ENCODE measurements around the gene SPRY2.
"Not testable (repeated sequence)": the region's sequence is repeated elsewhere in the genome, so short reads cannot be mapped to it uniquely, and the experiment has no call there.

The SPRY2 gene

GRCh38 chr13:80348314-80348713 is 7.4 kb upstream of the SPRY2 start:
- no peak for DNase-seq

DNA sequence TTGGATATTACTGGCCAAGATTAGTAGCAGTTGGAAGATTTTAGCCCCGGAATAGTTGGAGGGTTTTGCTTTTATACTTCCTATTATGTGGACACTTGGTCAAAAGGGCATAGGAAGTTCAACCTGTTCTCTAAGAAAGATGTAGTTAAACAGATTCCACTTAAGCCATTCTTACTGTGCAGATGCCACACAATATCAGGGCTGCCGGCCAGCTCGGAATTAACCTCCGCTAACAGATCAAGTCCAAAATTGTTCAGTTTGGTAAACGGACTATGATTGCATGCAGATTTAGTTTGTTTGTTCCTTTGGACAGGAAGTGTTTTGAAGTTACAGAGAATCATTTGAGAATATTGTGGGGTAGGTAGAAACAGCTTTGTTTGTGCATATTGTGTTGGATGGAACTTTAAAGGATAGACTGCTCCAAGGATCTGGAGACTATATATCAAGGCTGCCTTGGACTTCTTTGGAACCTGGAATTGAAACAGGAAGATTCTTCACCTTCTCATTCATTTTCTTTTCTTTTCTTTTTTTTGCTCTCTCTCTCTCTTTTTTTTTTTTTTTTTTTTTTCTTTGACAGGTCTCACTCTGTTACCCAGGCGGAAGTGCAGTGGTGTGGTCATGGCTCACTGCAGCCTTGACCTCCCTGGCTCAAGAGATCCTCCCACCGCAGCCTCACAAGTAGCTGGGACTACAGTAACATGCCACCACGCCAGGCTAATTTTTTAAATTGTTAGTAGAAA is 5.0 kb upstream of the SPRY2 start:
- DNase-seq, result no peak

DNA sequence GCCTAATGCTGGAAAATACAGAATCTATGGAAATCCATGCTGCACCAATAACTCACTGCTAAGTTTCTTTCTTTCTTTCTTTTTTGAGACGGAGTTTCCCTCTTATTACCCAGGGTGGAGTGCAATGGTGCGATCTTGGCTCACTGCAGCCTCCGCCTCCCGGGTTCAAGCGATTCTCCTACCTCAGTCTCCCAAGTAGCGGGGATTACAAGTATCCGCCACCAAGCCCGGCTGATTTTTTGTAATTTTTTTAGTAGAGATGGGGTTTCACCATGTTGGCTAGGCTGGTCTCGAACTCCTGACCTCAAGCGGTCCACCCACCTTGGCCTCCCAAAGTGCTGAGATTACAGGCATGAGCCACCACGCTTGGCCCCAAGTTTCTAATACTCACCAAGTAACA is 3.1 kb upstream of the SPRY2 start:
- DNase-seq, result not testable (repeated sequence)

DNA sequence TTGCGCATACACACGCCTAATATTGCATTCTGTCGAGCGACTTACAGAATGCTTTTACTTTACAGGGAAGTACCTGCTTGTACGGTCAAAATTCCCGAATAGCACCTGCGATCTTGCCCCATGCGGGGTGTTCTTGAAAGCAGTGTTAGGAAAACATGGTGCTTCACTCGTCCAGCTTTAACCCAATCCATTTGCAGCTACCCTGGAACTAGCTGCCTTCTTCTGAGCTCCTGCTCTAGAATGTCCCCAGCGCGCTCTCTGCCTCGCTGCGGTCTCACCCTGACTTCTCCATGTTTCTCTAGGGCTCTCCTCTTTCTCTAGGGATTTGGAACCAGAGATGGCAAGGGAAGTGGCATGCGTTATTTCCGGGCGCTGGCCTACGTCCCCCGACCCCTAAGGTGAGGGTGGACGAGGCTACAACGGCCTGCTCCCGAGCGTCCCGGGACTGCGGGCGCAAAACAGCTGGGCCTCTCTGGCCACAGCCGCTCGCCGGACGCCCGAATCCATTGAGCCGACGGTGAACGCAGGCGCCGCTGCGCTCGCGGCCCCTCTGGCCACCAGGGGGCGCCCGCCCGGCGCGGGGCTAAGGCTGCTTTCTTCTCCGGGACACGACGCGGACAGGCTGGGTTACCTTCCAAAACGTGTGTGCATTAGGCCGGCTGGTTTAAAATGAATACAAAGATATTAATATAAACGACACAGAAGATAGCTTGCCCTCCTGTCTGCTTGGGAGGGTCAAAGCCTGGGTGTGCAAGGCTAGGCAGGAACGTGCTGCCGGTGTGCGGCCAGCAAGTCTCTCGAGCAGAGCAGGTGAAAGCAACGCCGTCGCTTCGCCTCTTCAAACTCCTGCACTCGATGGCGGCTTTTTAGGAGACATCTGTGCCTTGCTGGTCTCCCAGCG is 1.8 kb upstream of the SPRY2 start:
- DNase-seq, result peak; percentile 16

GRCh38 chr13:80341756-80342370 is 937 bp upstream of the SPRY2 start:
- DNase-seq, result peak; percentile 48

DNA sequence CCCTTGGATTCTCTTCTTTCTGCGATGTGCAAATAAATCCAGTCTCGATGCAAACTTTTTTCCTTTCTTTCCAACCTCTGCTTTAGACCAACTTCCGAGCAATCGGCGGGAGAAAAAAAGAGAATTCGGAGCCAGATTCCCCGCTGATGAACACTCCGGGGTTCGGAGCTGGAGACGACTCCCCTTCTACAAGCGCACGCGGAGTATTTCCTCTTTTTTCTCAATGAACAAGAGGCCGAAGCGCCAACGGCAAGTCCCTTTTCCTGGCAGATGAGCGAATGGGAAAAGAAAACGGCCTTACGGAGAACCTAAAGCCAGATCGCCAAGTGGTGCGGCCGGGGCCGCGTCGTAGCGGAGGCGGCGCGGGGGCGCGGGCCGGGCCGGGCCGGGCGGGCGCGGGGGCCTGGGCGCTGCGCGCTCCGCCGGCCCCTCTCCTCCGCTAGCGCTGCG is 250 bp downstream of the SPRY2 start:
- no peak for DNase-seq

- peak; percentile 15 for DNase-seq
Observed at GRCh38 chr13:80339912-80340650, 845 bp downstream of the SPRY2 start.

- no peak for DNase-seq
Observed at GRCh38 chr13:80339563-80339911, 1.4 kb downstream of the SPRY2 start.

GRCh38 chr13:80338781-80339562 is 2.0 kb downstream of the SPRY2 start:
- DNase-seq, result peak; percentile 10

DNA sequence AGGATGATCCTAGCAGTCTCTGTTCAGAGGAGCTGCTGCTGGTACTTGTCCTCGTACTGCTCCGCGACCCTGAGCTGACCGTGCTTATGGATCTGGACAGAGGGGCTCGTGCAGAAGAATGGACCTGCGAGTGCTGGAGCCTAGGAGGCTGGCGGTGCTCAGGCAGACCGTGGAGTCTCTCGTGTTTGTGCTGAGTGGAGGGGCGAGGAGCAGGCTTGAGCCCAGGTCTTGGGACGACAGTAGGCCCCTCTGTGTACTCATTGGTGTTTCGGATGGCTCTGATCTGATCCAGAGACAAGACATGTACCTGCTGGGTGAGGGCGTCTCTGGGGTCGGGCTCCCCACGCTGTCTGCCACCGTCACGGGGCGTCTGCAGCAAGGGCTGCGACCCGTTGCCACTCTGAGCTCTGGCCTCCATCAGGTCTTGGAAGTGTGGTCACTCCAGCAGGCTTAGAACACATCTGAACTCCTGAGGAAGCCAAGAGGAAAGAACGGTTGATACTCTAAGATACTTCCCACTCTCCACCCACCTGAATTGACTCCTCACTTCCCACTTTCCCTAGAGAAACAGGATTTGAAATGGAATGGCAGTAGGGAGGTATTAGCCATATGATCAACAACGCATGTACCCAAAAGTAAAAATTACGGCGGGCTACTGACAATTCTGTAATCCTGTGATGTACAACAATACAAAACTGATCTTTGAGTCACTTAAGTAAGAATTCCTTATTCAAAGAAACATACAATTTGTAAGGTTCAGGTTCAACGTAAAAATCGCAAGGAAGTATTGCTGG is 3.4 kb downstream of the SPRY2 start:
- DNase-seq, result no peak

DNA sequence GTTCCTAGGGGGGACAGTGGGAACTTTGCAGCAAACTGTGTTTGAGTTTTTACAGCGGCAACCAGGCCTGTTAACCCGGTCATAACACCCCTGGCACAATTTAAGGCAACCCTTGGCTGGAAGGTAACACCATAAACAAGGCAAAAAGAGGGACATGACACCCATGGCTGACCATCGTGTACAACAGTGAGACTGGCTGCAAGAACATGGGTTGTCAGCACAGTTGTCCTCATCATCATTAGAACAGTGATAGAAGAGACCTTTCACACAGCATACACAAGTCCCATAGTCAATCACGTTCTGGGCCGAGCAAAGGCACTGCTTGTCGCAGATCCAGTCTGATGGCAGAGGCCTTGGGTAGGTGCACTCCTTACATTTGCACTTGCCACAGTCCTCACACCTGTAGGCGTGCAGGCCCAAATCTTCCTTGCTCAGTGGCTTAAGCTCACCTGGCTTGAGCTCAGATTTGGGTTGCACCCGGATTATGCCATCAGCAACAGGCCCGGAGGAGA is 4.1 kb downstream of the SPRY2 start:
- DNase-seq, result no peak

DNA sequence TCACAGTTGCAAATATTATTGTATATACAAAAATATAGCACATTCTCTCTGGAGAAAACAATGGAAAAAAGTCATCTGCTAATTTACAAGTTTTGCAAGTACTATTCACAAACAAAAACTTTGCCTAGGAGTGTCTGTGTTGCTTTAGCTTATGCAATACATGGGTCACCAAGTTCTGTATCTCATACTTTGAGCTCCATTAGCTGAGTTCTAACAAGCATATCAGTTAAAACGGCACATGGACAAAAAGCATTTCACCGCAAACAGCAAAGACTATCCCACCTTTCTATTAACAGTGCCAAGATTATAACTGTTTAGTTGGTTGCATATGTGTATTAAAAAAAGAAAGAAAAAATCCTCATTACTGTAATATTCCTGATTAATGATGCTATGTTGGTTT is 4.6 kb downstream of the SPRY2 start:
- DNase-seq, result no peak

- DNase-seq, result no peak
Observed at GRCh38 chr13:80334597-80335260, 6.2 kb downstream of the SPRY2 start.

DNA sequence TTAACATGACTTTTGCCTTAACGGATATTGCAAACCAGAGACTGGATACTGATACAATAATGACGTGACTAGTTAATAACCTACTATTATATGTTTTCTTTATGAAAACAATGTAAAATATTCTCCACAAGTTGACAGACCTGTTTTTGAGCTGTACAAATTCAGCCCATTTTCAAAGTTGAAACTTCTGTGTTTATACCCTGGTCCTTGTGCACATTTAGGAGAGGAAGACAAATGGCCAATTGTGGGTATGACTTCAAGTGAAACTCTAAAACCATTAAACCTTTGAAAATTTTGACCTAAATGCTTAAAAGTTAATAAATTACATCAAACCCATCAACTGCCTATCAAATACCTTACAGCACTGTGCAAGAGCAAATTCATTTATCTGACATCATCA is 8.9 kb downstream of the SPRY2 start:
- no peak for DNase-seq

DNA sequence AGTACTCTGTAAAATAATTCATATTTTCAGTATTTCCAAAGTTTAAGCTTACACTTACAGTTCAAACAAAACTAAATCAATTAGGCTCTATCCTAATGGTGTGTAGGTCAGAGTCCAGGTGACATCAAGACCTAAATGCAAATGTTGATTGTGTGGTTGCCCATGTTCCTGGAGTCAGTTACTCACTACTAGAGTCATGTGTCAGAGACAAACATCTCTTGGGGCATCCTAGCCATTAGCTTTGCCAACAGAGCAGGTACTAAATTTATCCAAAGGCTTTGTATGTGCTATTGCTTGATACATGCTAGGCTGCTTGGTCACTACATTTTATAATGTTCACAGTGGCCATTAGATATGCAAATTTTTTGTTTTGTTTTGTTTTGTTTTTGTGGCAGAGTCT is 11.7 kb downstream of the SPRY2 start:
- no peak for DNase-seq

DNA sequence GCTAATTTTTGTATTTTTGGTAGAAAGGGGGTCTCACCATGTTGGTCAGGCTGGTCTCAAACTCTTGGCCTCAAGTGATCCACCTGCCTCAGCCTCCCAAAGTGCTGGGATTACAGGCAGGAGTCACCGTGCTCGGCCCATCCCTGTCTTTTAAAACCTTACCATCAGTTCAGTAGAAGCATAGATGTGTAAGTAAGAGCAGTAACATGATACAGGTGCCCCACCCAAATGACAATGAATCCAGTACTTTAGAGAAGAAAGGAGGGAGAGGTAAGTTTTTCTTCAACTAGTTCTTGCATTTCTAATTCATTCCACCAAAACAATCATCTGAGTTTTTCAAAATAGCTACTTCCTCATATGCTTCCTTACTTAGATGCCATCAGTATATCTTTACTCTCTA is 21.9 kb downstream of the SPRY2 start:
- DNase-seq, result no peak

- no peak for DNase-seq
Observed at GRCh38 chr13:80314711-80315653, 25.9 kb downstream of the SPRY2 start.

DNA sequence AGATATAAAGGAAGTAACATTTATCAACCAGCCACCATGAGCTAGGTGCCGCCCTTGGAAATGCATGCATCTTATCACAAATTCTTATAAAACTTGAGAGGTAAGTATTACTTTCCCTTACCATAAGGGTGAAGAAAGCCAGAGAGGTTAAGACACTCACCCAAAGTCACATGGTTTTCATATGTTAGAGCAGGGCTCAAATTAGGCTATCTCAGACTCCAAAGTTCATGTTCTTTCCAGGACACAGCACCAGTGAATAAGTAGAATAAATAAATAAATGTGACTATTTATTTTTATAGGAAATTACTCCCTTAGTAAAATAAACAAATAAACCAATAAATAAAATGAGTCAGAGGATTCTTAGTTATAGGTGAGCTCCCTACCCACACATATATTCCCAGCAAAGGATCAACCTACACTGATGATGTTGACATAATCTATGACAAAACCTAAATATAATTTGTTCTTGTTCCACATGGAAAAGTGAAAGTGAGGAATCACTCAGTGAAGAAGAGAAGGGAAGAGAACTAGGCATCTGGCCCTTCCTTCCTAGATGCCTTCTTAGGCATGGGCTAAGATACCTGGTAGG is 27.2 kb downstream of the SPRY2 start:
- DNase-seq, result no peak

DNA sequence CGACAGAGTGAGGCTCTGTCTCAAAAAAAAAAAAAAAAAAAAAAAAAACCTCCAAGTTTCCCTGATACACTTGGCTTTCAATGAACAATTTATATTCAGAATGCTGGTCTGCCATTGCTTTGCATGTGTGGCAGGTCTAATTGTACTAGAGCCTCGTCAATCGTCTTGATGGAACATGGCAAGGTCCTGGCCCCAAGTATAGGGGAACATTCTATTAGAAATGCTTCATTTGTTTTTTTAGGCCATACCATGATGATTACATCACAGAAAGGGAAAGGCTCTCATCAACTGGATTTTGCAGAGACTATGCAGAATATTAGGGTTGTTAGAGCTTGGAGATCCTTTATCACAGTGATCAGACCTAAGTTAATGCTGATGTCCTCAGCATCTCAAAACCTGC is 28.0 kb downstream of the SPRY2 start:
- no peak for DNase-seq
